A673 (cell line): ENCODE results near the gene AKIP1. TPM values are rescaled to one million over a fixed set of nuclear protein-coding genes. Genes with fewer than 3 reads are reported as not detected.
A peak's percentile ranks its signal among the peaks of the same experiment; 100 is the strongest.

Experiments
- BruUV-seq: library from RNA; stranded (reverse); fragments of 400-500 nt; replicated peaks from 2 replicates; lab custom pipeline; 2021; lab: Mats Ljungman, UMichigan
- CTCF ChIA-PET: fragments of 300-600 bp; sonication (Branson Sonifier 250); formaldehyde crosslinking; loops from one replicate; lab custom pipeline; 2022; ENCODE audit warnings: antibody characterized with exemption; lab: Charles Lee
- POLR2A ChIA-PET: fragments of 300-600 bp; sonication (Branson Sonifier 250); formaldehyde crosslinking; loops from one replicate; lab custom pipeline; 2022; ENCODE audit warnings: antibody characterized with exemption; ENCODE audit not compliant: low non-redundant PET; lab: Charles Lee
- DNase-seq: peaks from one replicate; pipeline ENCODE4 v3.0.0-alpha.2; 2015; ENCODE audit warnings: low spot score
- H3K27ac ChIP-seq: fragments of 200-600 bp; sonication (generic); 2 replicates; pipeline ENCODE4 v1.5.1; 2016; ENCODE audit warnings: mixed run types, low read depth, mild to moderate bottlenecking, mixed read lengths, antibody characterized with exemption, low read length; ENCODE audit not compliant: poor library complexity, severe bottlenecking
- H3K27me3 ChIP-seq: fragments of 200-600 bp; sonication (generic); replicated peaks from 2 replicates; pipeline ENCODE4 v1.6.1; 2017; ENCODE audit warnings: mixed run types, low read depth, mild to moderate bottlenecking, mixed read lengths, antibody characterized with exemption, low read length; ENCODE audit not compliant: insufficient read depth, poor library complexity
- H3K36me3 ChIP-seq: fragments of 200-600 bp; sonication (generic); 2 replicates; pipeline ENCODE4 v1.6.1; 2016; ENCODE audit warnings: mixed run types, mild to moderate bottlenecking, mixed read lengths, antibody characterized with exemption, low read length; ENCODE audit not compliant: insufficient read depth, poor library complexity, severe bottlenecking
- H3K4me1 ChIP-seq: fragments of 200-600 bp; sonication (generic); 2 replicates; pipeline ENCODE4 v1.6.1; 2017; ENCODE audit warnings: mixed run types, mild to moderate bottlenecking, mixed read lengths, antibody characterized with exemption, low read length; ENCODE audit not compliant: insufficient read depth, poor library complexity, severe bottlenecking
- H3K4me3 ChIP-seq: fragments of 200-600 bp; sonication (generic); 2 replicates; pipeline ENCODE4 v1.5.1; 2016; ENCODE audit warnings: low read depth, mixed run types, mild to moderate bottlenecking, mixed read lengths, low read length; ENCODE audit not compliant: poor library complexity, severe bottlenecking
- H3K9me3 ChIP-seq: fragments of 200-600 bp; sonication (generic); 2 replicates; pipeline ENCODE4 v1.6.1; 2016; ENCODE audit warnings: mixed run types, low read depth, mild to moderate bottlenecking, mixed read lengths, antibody characterized with exemption, low read length; ENCODE audit not compliant: poor library complexity, severe bottlenecking
- EZH2 ChIP-seq: fragments of 200-600 bp; sonication (generic); IDR thresholded peaks from 2 replicates; pipeline ENCODE4 v1.6.1; 2017; ENCODE audit warnings: borderline replicate concordance, low read depth, mild to moderate bottlenecking, mixed read lengths, antibody characterized with exemption, low read length; ENCODE audit not compliant: poor library complexity, severe bottlenecking
- intact Hi-C: fragments of 100-400 bp; cut with micrococcal nuclease; formaldehyde crosslinking; loops from one replicate; pipeline ENCODE4 v1.10.0; 2022; ENCODE audit not compliant: unreplicated experiment
- total RNA-seq: library from RNA; stranded (reverse); gene quantifications from 2 replicates; pipeline ENCODE4 v1.2.3, GENCODE V29; 2021
- TF ChIP-seq, protein P1 (sequence below): fragments of 300-800, 200-600 bp; sonication (generic); conservative IDR thresholded peaks from 2 replicates; pipeline ENCODE4 v1.5.1; 2017; ENCODE audit warnings: low read depth, mild to moderate bottlenecking, antibody characterized with exemption, low read length, moderate library complexity, mixed read lengths

AKIP1 gene
- total RNA-seq, 1 experiment from 2014 or later: 26.7 TPM

DNA sequence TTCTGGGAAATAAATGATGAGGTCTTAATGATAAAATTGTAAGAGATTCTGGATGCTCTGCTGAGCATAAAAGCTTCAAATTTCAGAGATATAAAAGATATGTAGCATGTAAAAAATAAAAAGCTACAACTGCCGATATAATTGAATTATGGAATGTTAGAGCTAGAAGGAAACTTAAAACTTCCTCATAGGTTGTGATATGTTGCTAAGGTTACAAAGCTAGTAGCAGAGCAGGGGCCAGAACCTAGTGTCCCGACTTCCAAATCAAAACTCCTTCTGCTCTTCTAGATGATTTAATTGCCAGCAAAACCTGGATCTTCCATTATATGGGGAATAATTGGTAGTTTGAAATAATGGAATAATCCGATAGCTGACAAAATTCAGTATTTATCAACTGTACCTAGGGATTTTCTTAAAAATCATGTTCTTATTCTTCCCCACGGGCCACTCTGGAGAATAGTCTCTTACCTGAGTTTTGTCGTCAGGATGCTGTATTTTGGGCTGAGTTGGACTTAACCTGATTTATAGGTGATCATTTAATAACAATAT is 31.6 kb downstream of the AKIP1 start, which contains the start of gene ASCL3:
ASCL3 (minus strand) TSS at position 499 of the 549 bp plus-strand sequence. CDS start 4,855 bp downstream, outside the sequence.
- intact Hi-C loops: no loop called here
- no peak for DNase-seq
- Histone ChIP-seq H3K9me3 (no peaks in the 10 kb centered on the region), H3K4me3 (no peak within 1 kb of the TSS), H3K27ac (no peak within 1 kb of the TSS), H3K36me3 (no peaks in the 10 kb centered on the region), H3K27me3 (no peaks in the 10 kb centered on the region), H3K4me1 (peaks cover 1% of the 10 kb centered on the region)
- CTCF ChIA-PET: no interaction called here
- POLR2A ChIA-PET: no interaction called here
- no TSS peak for BruUV-seq
- TF ChIP-seq, protein P1, sequence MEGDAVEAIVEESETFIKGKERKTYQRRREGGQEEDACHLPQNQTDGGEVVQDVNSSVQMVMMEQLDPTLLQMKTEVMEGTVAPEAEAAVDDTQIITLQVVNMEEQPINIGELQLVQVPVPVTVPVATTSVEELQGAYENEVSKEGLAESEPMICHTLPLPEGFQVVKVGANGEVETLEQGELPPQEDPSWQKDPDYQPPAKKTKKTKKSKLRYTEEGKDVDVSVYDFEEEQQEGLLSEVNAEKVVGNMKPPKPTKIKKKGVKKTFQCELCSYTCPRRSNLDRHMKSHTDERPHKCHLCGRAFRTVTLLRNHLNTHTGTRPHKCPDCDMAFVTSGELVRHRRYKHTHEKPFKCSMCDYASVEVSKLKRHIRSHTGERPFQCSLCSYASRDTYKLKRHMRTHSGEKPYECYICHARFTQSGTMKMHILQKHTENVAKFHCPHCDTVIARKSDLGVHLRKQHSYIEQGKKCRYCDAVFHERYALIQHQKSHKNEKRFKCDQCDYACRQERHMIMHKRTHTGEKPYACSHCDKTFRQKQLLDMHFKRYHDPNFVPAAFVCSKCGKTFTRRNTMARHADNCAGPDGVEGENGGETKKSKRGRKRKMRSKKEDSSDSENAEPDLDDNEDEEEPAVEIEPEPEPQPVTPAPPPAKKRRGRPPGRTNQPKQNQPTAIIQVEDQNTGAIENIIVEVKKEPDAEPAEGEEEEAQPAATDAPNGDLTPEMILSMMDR: no peak
- no peak for TF ChIP-seq EZH2

DNA sequence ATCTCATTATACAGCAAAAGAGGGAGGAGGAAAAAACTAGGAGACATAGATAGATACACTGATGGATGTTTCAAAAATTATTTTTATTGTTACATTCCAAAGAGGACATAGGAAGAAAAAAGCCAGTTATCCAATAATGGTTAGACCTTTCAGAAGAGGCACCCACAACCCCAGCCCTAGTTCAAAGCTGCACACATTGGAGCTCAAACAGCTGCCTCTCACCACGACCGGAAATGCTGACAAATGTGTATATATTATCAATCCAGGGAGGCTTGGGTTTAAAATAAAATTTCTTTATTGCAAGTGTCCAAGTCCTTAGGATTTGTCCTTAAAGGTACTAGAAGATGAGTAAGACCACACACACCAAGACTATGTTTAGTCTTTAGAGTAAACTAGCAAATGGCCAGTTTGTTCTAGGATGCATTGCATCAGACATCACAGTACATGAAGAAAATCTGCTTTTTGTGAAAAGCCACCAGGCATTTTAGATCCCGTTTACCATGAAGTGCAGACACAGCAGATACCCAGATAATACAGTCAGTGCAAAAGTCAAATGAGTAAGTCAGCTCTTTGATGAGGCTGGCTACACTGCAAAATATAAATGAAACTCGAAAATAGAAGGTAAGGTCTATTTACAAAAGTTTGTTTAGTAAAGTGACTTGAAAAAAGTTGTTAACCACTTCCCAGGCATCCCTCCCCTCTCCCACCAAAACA is 36.4 kb downstream of the AKIP1 start:
- Histone ChIP-seq H3K36me3 (no peaks in the 10 kb centered on the region), H3K27me3 (no peaks in the 10 kb centered on the region), H3K27ac (peak overlapping the region; percentile 37), H3K9me3 (no peaks in the 10 kb centered on the region), H3K4me1 (peaks cover 20% of the 10 kb centered on the region), H3K4me3 (no peak overlapping the region)
- CTCF ChIA-PET: no interaction called here
- no peak for DNase-seq
- TF ChIP-seq, protein P1: no peak
- TF ChIP-seq EZH2: no peak
- BruUV-seq: no TSS peak
- intact Hi-C loops: no loop called here
- POLR2A ChIA-PET: no interaction called here

DNA sequence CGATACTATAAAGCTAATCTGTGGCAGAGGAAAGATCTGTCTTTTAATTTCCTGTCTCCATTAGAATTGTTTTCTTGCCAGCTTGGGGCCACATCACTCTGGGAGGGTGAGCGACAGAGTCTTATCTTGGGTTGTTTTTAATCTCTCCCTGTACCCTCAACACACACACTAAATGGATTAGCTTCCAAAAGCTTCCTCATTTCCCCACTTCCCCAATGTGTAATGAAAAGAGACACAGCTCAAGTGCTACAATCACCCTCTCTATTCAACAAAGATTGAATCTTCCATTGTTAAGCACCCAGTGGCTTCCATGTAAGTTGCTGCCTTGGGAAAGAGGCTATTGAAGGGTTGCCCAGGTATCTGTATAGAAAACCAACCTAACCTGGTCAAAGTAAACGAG is 37.9 kb downstream of the AKIP1 start:
- BruUV-seq: no TSS peak
- Histone ChIP-seq H3K4me3 (no peak overlapping the region), H3K36me3 (no peaks in the 10 kb centered on the region), H3K9me3 (no peaks in the 10 kb centered on the region), H3K4me1 (peaks cover 20% of the 10 kb centered on the region), H3K27me3 (no peaks in the 10 kb centered on the region), H3K27ac (peak overlapping the region; percentile 27)
- TF ChIP-seq, protein P1: no peak
- no peak for TF ChIP-seq EZH2
- intact Hi-C loops: no loop called here
- DNase-seq: peak; percentile 62
- CTCF ChIA-PET: no interaction called here
- POLR2A ChIA-PET: interaction anchor here (0.6 kb wide), 1 partner anchor 99 kb away, joined by 3 read pairs; no protein-coding TSS in a partner anchor
